Thoracic aorta (tissue), 2 donors: Measurements from ENCODE around the gene ITPR2. TPM values are rescaled to one million over a fixed set of nuclear protein-coding genes. Genes with fewer than 3 reads are reported as not detected.

ENCODE experiments used
- ATAC-seq: fragments of 150-250 bp; one replicate; pipeline ENCODE4 v1.8.0; 2017; ENCODE audit warnings: low read depth; ENCODE audit not compliant: insufficient number of reproducible peaks, low FRiP score
- DNase-seq: peaks from one replicate; pipeline ENCODE4 v3.0.0-alpha.2; 2020; ENCODE audit warnings: low spot score
- H3K27ac ChIP-seq, 2 donors: fragments of 200-600 bp; sonication (generic); 1 replicate in 1 of 2; 2 replicates in 1 of 2; pipeline ENCODE4 v1.5.1; 2016; ENCODE audit warnings: mild to moderate bottlenecking in 2 of 2, moderate library complexity in 2 of 2
- H3K27me3 ChIP-seq: fragments of 200-600 bp; sonication (generic); replicated peaks from 2 replicates; pipeline ENCODE4 v1.6.0; 2016; ENCODE audit warnings: mild to moderate bottlenecking; ENCODE audit not compliant: insufficient read depth
- H3K36me3 ChIP-seq: fragments of 200-600 bp; sonication (generic); one replicate; pipeline ENCODE4 v1.5.1; 2016
- H3K4me1 ChIP-seq, 2 donors: fragments of 200-600 bp; sonication (generic); 1 replicate in 1 of 2; 2 replicates in 1 of 2; pipeline versions ENCODE4 v1.5.1 to v1.6.0; 2016; ENCODE audit warnings: low read depth in 2 of 2, mild to moderate bottlenecking in 1 of 2; ENCODE audit not compliant: control insufficient read depth in 1 of 2
- H3K4me3 ChIP-seq: fragments of 200-600 bp; sonication (generic); 2 replicates; pipeline ENCODE4 v1.5.1; 2016; ENCODE audit warnings: mild to moderate bottlenecking
- H3K9me3 ChIP-seq: fragments of 200-600 bp; sonication (generic); 2 replicates; pipeline ENCODE4 v1.5.1; 2016
- CTCF ChIP-seq: fragments of 200-600 bp; sonication (generic); IDR thresholded peaks from one replicate; pipeline ENCODE4 v1.5.1; 2019; ENCODE audit warnings: antibody characterized with exemption
- total RNA-seq, 2 donors: library from RNA; depleted of rRNA; stranded (reverse); fragments of >200 nt; gene quantifications; one replicate each; pipeline versions ENCODE4 v1.1.0 to v1.2.3, GENCODE V29; 2016

Gene ITPR2
- total RNA-seq, 2 donors from 2014 or later = 28.3 to 86.3 TPM

- H3K36me3 ChIP-seq = no peaks in the 10 kb centered on the region
- TF ChIP-seq CTCF = no peak
- H3K4me3 ChIP-seq = no peak overlapping the region
- ATAC-seq (no peak), DNase-seq (no peak)
- H3K9me3 ChIP-seq = no peaks in the 10 kb centered on the region
- no peaks in the 10 kb centered on the region for H3K4me1 ChIP-seq
- no peaks in the 10 kb centered on the region for H3K27me3 ChIP-seq
- H3K27ac ChIP-seq = no peak overlapping the region
Measured at GRCh38 chr12:26489908-26490307, 343.1 kb downstream of the ITPR2 start.

- Histone ChIP-seq H3K4me1 (no peaks in the 10 kb centered on the region), H3K9me3 (no peaks in the 10 kb centered on the region), H3K27ac (no peak overlapping the region), H3K36me3 (peaks cover 3% of the 10 kb centered on the region), H3K4me3 (no peak overlapping the region), H3K27me3 (no peaks in the 10 kb centered on the region)
- no peak for DNase-seq
- no peak for ATAC-seq
- TF ChIP-seq CTCF = no peak
Measured at GRCh38 chr12:26488351-26488750, 344.6 kb downstream of the ITPR2 start.

GRCh38 chr12:26473291-26473690 lies 359.7 kb downstream of the ITPR2 start:
- Histone ChIP-seq H3K27me3 (no peaks in the 10 kb centered on the region), H3K9me3 (no peaks in the 10 kb centered on the region), H3K36me3 (no peaks in the 10 kb centered on the region), H3K4me1 (no peaks in the 10 kb centered on the region), H3K27ac (no peak overlapping the region), H3K4me3 (no peak overlapping the region)
- TF ChIP-seq CTCF = no peak
- ATAC-seq = no peak
- DNase-seq = no peak

- DNase-seq (no peak), ATAC-seq (no peak)
- no peak for TF ChIP-seq CTCF
- H3K36me3 ChIP-seq = no peaks in the 10 kb centered on the region
- H3K9me3 ChIP-seq = no peaks in the 10 kb centered on the region
- H3K27me3 ChIP-seq = no peaks in the 10 kb centered on the region
- no peak overlapping the region for H3K27ac ChIP-seq
- H3K4me3 ChIP-seq = no peak overlapping the region
- H3K4me1 ChIP-seq = no peaks in the 10 kb centered on the region
Measured at GRCh38 chr12:26471560-26471959, 361.4 kb downstream of the ITPR2 start.

GRCh38 chr12:26469421-26470180 lies 363.4 kb downstream of the ITPR2 start:
- Histone ChIP-seq H3K36me3 (no peaks in the 10 kb centered on the region), H3K4me3 (no peak overlapping the region), H3K27ac (no peak overlapping the region), H3K27me3 (no peaks in the 10 kb centered on the region), H3K4me1 (no peaks in the 10 kb centered on the region), H3K9me3 (no peaks in the 10 kb centered on the region)
- DNase-seq (no peak), ATAC-seq (no peak)
- no peak for TF ChIP-seq CTCF
